GM12874 (cell line): ENCODE data around the gene TNS3.

Experiments
- TF ChIP-seq, protein P1 (sequence below): IDR thresholded peaks from 2 replicates; pipeline ENCODE4 v1.5.1; 2011; ENCODE audit warnings: low read depth, mild to moderate bottlenecking, control low read depth, low read length, moderate library complexity; ENCODE audit not compliant: insufficient read depth

TNS3 gene

DNA sequence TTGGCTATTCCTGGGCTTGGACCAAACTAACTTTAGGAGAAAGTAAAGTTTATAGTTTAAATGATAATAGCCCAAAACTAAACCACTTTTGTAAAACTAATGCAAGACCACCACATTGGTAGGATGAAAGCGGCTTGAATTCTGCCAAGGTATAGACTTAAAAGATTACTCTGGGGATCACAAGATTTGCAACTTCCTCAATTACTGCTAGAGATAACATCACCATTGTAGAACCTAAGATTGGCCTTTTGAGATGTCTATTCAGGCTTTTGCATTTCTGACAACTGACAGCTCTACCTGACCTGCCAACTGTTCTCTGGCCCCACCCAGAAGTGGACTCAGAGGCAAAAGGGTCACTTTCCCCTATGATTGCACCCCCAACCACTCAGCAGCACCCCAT, 162.4 kb downstream of the TNS3 start:
- TF ChIP-seq, protein P1, sequence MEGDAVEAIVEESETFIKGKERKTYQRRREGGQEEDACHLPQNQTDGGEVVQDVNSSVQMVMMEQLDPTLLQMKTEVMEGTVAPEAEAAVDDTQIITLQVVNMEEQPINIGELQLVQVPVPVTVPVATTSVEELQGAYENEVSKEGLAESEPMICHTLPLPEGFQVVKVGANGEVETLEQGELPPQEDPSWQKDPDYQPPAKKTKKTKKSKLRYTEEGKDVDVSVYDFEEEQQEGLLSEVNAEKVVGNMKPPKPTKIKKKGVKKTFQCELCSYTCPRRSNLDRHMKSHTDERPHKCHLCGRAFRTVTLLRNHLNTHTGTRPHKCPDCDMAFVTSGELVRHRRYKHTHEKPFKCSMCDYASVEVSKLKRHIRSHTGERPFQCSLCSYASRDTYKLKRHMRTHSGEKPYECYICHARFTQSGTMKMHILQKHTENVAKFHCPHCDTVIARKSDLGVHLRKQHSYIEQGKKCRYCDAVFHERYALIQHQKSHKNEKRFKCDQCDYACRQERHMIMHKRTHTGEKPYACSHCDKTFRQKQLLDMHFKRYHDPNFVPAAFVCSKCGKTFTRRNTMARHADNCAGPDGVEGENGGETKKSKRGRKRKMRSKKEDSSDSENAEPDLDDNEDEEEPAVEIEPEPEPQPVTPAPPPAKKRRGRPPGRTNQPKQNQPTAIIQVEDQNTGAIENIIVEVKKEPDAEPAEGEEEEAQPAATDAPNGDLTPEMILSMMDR = no peak

DNA sequence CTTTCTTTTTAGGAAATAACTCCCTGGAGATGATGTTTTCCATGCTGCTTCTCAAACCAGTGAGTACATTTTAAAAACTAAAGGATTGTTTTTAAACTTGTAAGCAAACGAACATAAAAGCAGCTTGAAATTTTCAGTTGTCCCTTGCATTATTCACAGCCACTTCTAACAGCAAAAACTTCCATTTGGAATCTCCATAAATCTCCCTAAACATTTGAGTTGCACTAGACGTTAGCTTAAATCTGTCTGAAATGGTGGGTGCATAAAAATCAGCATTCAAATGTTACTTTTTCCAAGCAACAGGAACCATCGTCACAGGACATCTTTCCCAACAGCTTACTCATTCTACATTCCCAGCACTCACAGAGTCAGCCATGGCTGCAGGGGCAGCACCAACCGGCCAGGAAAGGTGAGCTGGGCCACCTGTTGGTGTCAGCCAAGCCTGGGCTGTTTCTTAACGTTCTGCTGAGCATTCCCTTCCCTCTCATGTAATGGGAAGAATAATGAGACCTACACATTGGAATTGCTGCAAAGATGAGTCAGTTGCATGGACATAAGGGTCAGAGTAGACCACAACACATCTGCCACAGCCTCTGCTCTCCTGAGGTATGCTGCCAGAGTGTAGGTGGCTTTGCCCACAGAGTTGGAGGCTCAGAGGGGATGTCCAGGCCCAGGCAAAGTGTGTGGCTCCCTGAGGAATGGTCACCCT, 163.2 kb downstream of the TNS3 start:
- TF ChIP-seq, protein P1 = no peak

DNA sequence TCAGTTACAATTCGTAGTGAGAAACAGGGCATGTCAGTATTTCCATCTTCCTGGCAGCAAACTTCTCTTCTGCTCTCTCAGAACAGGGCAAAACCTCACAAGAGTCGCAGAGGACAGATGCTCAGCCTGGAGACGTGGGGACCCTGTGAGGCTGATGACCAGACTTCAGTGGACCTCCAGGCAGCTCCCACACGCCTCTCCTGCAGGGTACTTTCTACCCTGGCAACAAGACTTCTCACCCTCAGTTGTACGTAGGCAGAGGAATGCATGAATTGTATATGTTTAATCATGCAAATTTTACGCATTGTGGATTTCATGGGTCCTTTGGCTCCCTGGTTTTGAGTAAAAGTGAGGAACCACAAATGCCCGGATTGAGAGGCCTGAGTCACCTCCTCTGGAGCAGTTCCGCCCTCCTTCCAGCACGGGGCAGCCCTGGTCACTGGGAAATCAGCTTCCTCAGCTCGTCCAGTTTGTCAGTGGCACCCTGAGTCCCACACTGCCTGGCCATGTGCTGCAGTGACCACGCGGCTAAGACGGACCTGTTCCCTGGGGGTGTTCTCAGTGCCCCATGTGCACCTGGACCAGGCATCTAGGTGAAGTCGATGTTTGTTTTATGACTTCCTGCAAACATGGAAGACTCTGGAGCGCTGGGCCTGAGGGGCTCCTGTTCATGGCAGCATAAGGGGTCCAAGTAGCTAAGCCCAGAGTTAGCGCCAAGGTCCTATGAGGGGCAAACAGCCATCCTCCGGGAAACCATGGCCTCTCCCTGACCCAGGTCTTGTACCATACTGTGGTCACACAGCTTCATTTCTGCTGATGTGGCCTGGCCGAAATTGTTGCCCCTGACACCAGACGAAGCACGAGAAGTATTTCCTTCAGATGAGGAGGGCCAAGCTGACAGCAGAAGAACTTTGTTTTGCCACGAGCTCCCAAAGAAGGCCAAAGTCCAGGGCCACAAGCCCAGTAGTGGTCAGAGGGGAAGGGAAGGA, 165.1 kb downstream of the TNS3 start:
- TF ChIP-seq, protein P1 = no peak

DNA sequence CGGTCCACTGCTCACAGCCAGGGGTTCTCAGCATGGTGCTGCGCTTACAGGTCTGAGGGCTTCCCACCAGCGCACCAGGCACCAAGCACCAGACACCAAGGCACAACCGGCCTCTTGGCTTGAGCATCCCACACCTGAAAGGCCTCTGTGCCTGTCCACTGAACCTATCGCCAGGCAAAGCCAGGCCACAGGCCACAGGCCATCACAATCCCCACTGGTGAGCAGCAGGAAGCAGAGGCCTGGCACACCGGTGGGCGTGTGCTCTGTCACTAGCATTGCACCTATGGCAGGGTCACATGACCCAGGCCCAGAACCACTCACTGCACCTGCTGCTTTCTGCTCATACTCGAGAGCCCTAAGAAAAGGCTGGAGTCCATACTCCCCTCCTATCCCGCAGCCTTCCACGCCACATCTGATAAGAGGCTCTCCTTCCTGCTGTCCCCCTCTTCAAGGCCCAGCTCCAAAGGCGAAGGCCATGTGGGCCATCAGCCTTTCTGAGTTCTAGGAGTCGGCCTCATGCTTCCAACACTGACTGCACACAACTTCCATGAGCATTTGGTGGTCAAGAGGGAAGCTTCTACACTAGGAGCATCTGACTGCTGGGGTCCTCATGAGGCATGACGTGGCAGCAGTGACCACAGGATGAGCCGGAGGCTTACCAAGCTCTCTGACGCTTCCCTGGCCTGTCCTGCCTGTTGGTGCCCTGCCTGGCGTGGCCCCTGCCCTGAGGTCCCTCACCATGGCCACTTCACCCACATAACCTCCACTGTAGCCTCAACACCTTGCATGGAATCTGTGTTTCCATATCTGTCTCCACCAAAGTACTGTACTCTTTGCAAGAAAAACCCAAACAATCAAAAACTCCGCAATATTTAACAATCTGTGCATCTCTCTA, 166.3 kb downstream of the TNS3 start:
- TF ChIP-seq, protein P1 = no peak

DNA sequence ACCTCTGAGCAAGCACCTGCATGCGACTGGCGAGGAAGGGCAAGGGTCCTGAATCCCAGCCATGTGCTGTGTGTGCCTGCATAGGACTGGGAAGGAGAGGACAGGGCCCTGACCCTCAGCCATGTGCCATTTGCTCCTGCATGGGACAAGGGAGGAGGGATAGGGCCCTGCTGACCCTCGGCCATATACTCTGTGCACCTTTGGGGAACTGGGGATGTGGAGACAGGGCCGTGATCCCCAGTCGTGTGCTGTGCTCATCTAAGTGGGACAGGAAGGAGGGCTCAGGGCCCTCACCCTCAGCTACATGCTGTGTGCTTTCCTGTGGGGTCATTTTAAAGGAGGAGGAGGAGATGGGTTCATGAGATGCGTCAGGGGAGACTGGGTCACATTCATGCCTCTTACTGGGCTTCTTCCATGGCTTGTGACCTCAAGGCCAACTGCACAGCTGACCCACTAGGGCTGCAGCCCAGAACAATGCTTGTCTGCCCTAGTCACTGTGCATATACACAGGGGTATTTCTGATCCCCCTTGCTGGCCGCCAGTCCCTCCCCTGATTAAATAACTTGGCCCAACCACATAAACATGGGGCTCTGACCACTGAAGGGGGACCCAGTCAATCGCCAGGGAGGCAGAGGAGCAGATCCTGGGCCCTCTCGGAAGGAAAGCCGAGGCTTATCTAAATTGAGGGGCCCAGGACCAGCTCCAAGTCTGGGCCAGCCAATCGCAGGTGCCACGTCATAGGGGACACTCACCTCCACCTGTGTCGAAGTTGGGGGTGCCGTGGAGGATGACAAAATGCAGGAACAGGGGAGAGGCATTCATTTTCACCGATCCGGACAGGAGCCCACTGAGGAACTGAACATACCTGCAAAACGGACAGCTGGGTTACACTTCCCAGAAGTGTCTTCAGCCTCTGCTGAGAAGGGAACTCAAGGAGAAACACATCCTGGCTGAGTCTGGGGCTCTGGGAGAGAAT, 167.3 kb downstream of the TNS3 start:
- TF ChIP-seq, protein P1 = no peak

DNA sequence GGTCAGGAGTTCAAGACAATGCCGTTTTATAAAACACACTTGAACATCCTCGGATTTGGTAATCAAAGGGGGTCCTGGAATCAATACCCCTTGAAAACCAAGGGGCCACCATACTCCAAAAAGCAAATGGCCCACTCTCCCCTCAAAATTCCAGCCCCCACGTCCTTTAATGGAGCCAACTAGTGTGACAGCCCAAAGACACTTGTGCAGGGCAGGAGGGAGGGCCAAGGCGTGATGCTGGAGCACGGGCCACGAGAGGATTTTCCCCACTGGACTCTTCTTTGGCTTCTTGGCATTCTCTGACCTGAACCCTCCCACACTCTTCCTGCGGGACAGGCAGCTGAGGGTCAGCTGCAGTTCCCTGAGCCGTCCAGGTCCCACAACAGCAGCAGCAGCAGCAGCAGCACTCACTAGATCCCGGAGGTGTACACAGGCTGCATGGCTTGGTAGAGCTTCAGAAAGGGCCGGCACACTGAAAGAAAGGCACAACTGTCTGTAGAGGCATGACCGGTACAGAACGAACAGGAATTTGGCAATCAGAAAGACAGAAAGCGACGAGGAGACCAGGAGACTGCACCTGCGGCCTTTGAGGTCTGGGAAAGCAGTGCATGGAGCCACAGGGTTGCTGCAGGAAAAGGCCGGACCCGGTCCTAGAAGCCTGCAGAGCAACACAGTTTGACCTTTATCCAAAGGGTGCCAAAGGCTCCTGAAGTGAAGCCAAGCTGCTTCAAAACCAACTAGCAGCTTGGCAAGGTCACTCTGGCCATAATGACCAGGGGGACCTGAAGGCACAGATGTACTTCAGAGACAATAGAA, 168.2 kb downstream of the TNS3 start:
- TF ChIP-seq, protein P1 = no peak
